ELF-1 (cell line): ENCODE data around the gene BIRC6.

Experiments
- DNase-seq: peaks from one replicate; pipeline ENCODE4 v3.0.0-alpha.2; 2016; ENCODE audit warnings: low read depth, low spot score

Gene BIRC6

DNA sequence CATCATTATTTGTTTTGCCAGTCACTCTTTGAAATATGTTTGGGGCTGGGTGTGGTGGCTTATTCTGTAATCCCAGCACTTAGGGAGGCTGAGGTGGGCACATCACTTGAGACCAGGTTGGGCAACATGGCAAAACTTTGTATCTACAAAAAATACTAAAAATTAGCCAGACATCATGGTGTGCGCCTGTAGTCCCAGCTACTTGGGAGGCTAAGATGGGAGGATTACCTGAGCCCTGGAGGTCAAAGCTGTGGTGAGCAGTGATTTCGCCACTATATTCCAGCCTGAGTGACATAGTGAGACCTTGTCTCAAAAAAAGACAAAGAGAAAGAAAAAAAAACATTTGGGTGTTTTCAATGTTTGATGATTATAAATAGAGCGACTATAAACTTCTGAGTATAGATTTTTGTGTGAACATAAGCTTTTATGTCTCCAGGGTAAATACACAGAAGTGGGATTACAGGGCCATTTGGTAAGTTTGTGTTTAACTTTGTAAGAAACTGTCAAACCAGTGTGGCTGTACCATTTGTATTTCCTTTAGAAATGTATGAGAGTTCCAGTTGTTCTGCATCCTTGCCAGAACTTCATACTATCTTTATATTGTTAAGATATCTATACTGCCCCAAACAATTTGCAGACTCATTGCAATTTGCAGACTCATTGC is 15.8 kb downstream of the BIRC6 start:
- DNase-seq = no peak

DNA sequence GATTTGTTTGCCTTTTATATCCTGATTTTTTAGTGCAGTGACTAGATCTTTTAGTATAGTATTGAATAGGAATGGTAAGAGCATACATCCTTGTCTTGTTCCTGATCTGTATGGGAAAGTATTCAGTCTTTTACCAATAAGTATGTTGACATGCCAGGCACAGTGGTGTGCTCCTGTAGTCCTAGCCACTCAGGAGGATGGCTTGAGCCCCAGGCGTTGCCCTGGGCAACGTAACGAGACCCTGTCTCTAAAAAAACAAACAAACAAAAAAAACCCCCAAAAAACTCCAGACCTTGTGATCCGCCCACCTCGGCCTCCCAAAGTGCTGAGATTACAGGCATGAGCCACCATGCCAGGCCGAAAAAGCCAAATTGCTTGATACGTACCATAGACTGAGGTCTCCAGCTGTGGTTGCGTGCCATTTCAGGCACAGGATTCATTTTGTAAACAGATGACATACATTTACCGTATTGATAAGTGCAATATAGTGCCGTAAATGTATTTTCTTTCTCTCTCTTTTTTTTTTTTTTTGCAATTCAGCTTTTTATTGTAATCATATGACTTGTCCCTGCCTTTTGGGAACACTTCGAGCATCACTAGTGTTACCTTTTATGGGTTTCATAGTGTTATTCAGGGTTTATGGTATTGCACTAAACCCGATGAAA is 18.5 kb downstream of the BIRC6 start:
- DNase-seq = peak; percentile 73

DNA sequence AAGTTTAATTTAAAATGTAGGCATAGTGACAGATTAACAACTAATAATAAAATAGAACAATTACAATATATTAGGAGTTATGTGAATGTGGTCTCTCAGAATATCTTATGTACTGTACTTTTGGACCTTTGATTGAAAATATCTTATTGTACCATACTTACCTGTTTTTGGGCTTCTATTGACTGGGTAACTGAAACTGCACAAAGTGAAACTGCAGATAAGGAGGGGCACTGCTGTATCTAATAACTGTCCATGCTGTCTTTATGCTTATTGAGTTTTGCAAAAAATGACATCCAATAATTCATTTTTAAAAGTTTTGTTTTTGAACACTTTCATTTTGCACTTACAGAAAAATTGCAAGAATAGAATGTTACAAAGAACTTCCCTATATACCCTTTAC is 19.9 kb downstream of the BIRC6 start:
- DNase-seq = no peak

DNA sequence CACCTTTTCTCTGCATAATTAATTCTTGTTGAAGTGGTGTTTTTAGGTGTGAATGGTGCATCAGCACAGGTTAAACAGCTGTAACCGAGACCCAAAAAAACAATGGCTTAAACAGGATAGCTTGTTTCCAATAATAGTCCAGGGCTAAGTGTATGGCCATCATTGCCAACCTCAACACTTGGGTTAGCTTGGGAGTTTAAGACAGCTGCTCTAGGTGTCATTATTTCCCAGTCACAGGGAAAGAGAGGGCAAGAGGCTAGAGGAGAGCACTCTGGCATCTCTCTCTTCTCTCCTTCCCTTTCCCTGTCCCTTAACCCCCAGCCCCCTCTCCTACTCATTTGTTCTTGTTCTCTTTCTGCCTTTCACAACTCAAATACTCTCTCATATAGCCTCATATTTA is 21.1 kb downstream of the BIRC6 start:
- DNase-seq = no peak

DNA sequence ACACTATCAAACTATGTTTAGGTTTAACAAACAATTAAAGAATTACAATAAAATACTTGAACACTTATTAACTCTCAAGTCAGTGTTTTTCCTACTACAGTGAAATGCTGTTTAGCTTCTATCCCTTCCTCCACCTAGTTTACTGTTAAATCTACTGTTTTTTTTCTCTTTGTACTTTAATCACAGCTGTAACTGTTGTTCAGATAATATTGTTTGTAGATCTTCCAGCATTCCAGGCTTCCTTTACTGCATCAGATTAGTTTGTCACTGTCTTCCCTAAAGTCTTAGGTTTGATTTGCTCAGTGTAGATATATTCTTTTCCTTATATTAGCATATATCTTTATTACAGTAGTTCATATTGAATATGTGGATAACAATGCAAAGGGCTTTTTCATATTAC is 22.5 kb downstream of the BIRC6 start:
- no peak for DNase-seq

DNA sequence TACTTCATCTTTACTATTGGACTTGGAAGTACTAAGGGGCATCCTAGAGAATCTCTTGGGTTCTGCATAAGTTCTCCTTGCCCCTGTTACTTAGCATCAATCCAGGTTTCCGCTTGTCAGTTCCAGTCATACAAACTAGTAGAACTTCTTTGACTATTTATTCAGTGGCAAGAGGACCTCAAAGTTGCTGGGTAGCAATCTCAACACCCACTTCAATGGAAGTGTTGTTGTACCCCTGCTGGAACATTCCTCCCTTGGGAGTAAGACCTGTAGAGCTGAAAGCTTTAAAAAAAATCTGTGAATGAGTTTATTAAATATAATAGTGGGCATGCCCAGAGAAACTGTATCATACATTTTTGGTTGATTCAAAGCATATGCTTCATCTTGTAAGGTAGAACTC is 27.0 kb downstream of the BIRC6 start:
- DNase-seq = no peak

DNA sequence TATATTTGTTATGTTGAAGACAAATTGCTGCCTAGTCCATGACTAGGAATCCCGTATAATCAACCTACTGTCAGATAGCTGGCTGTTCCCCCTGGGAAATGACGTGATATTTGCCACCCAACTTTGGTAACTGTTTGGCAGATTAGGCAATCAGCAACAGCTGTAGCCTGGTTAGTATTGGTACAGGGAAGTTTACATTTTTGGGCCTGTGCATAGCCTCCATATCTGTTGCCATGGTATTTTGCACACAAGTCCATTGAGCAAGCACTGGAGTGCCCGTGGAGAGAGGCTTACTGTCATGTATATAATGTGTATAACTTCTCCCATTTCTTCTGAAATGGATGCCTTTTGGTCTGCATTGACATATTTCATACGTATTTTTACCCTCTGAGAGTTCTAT is 27.7 kb downstream of the BIRC6 start:
- no peak for DNase-seq

DNA sequence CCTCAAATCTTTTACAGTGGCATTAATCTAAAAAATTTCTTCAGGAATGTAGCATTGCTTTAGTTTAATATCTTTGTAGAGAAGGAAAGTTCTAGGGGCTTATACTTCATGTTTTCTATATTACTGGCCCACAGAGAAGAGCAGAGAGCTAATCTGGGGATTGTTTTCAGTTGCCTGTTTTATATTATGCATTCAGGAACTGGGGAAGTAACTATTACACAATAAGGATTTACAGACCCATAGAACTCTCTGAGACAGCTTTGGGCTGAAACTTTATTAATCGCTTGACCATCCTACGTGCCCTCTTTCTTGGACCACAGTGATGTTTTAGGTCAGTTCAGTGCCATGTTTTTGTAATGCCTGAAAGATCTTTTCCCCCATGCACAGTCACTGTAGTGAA is 29.9 kb downstream of the BIRC6 start:
- no peak for DNase-seq

DNA sequence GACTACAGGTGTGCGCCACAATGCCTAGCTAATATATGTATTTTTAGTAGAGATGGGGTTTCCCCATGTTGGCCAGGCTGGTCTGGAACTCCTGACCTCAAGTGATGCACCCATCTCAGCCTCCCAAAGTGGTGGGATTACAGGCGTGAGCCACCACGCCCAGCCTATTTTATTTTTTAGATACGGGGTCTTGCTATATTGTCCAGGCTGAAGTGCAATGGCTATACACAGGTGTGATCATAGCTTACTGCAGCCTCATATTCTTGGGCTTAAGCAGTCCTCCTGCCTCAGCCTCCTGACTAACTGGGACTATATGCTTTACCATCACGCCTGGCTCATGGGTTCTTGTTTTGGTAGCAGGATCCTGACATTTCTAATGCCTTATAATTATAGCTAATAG is 42.4 kb downstream of the BIRC6 start:
- no peak for DNase-seq

DNA sequence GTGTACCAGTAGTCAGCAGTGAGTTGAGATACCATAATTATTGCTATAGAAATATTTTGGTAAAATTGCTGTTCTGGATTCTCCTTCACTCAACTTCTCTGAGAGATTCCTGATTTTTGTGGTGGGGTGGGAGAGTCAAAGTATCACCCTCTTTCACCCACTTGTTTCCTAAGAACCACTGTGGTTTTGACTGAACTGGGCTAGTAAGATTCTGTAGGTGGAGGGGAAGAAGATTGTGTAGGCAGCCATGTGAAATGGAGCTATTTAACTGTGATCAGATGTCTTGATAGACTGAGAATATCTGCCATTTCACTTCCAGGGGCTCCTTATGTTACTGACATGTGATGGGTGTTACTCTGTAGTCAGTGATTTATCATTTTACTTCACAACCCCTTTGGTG is 45.3 kb downstream of the BIRC6 start:
- DNase-seq = no peak

DNA sequence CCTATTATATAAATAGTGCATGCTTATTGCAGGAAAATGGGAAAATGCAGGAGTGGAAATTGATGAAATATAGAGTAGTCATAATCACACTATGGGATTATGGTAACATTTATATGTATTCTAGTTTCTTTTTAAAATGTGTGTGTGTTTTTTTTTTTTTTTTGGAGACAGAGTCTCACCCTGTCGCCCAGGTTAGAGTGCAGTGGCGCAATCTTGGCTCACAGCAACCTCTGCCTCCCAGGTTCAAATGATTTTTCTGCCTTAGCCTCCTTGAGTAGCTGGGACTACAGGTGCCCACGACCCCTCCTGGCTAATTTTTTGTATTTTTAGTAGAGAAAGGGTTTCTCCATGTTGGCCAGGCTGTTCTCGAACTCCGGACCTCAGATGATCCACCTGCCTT is 47.0 kb downstream of the BIRC6 start:
- DNase-seq = no peak

DNA sequence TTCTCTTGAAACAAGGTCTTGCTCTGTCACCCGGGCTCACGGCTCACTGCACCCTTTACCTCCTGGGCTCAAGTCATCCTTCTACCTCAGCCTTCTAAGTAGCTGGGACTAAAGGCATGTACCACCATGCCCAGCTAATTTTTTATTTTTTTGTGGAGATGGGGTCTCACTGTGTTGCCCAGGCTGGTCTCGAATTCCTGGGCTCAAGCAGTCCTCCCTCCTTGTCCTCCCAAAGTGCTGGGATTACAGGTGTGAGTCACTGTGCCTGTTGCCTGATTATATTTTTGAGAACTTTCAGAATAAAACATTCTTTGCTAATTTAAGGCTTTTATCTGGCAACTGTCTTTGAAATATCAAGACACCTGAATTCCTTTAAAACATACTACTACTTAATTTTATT is 47.9 kb downstream of the BIRC6 start:
- DNase-seq = no peak

DNA sequence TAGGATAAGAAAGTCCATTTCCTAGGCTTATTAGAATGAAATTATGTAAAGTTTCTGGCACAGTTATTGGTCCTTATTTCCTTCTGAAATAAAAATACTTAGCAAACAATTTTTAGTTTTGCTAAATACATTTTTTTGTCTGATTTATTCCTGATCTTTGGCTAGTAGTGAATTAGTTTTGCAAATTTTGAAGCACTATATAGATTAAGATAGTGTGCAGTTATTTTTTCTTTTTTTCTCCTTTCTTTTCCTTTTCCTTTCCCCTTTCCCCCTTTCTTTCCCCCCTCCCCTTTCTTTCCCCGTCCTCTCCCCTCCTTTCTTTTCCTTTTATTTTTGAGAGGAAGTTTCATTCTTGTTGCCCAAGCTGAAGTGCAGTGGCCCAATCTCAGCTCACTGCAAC is 59.7 kb downstream of the BIRC6 start:
- DNase-seq = no peak

DNA sequence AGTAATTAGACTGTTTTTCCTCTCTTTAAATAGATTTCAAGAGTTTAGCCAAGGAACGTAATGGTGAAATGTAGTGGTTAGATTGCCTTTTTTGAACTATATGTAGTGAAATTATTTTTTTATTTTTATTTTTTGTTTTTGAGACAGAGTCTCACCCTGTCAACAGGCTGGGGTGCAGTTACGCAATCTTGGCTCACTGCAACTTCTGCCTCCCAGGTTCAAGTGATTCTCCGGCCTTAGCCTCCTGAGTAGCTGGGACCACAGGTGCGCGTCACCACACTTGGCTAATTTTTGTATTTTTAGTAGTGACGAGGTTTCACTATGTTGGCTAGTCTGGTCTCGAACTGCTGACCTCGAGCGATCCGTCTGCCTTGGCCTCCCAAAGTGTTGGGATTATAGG is 60.8 kb downstream of the BIRC6 start:
- DNase-seq = no peak

DNA sequence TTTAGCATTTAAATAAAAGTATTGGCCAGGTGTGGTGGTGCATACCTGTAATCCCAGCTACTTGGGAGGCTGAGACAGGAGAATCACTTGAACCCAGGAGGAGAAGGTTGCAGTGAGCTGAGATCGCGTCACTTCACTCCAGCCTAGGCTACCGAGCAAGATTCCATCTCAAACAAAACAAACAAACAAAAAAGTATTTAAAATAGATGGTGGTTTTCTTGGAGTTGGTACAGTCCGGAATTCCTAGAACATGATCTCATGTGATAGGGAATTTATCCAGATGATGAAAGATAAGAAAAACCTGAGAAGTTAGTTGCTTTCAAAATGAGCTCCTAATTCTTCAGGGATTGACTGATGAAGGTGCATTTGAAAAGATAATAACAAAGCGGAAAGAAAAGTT is 62.0 kb downstream of the BIRC6 start:
- no peak for DNase-seq

DNA sequence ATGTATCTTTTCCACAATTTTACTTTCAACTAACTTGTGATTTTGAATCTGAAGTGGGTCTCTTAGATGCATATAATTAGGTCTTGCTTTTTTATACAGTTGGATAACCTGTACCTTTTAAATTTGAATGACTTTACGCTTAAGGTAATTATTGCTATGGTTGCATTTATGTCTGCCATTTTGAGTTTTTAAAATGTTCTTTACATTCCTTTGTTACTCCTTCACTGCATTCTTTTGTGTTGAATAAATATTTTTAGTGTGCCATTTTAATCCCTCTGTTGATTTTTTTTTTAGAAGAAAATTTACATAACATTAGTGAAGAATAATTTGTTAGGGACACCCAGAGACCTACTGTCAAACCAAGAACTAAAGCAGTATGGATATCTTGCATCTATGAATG is 65.3 kb downstream of the BIRC6 start:
- no peak for DNase-seq

DNA sequence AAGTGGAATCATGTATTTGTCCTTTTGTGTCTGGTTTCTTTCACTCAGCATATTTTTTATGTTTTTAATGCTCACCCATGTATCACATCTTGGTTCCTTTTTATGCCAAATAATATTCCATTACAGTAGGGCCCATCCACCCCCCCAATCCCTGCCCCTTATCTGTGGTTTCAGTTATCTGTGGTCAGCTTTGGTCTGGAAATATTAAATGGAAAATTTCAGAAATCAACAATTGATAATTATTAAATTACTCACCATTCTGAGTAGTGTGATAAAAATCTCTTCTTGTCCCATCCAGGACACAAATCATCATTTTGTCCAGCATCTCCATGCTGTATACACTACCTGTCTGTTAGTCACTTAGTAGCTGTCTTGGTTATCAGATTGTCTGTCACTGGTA is 66.7 kb downstream of the BIRC6 start:
- DNase-seq = no peak

DNA sequence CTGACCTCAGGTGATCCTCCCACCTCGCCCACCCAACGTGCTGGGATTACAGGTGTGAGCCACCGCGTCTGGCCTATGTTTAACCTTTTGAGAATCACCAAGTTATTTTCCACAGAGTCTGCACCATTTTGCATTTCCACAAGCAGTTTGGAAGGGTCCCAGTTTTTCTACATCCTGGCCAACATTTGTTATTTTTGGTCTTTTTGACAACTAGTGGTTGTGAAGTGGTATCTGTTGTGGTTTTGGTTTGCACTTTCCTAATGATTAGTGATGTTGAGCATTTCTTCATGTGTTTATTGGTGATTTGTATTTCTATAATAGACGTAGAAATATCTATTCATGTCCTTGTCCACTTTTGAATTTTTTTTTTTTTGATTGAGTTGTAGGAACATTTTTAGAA is 67.9 kb downstream of the BIRC6 start:
- no peak for DNase-seq

DNA sequence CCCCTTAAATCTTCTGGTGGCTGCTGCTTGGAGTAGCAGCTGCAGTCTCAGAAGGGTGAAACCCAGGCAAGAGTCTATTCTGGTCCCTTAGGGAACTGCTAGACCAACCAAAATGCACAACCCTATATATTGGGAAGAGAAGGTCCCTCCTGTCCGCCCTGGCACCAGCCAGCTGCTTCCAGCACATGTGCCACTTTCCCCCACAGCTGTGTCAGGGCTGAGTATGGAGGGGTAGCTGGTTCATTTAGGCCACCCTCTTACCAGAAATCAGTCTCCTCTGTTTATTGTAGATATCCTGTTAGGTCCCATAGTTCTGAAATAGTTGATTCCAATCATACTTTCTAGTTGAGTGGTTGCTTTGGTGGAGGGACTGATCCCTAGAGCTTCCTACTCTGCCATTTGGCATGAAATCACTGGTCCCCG is 68.9 kb downstream of the BIRC6 start:
- no peak for DNase-seq

DNA sequence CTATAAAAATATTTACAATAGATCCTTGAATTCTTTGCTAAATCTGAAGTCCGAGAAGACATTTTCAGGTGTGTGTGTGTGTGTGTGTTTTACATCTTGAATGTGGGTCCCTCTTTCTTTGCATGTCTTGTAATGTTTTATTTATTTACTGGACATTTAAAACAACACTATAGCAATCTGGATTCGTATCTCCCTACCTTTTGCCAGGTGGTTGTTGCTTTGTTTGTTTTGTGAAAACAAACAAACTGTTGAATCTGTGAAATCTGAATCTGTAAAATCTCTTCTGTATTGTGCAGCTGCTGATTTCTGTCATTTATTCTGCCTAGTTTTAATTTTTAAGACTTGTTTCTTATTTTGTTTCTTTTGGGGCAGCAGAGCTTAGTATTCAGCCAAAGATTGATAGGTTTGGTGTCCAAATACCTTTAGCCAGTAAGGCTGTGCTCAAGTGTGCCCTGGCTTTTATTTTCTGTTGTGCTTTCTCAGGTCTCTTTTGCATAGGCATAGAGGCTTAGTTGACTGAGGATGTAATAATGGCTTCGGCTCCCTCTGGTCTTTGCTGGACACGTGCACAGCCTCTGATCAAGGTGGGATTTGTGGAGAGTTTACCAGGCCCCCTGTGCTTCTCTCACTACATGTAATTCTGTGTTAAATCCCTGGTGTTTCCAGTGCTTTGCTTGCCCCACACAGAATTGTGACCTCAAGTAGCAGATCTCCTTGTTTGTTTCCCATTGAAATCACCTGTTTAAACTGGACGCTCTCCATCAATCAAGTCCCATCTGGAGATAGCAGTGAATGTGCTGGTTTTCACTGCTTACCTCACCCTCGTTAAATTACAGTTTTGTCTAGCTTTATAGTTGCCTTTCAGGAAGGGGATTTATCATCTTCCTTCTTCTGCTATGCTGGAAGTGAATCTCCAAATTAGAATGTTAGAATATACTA is 71.1 kb downstream of the BIRC6 start:
- DNase-seq = no peak

DNA sequence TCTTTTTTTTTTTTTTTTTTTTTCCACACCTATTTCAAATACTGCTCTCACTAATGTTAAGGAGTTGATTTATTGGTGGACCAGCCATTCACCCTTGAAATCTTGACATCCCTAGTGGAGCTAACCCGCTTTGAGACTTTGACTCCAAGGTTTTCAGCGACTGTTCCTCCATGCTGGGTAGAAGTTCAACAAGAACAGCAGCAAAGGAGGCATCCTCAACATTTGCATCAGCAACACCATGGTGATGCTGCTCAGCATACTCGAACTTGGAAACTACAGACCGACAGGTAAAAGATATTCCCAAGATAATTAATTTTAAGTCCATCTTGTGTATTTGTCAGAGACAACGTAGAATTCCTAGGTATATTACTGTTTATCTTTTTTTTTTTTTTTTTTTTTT is 74.0 kb downstream of the BIRC6 start:
- DNase-seq = no peak

DNA sequence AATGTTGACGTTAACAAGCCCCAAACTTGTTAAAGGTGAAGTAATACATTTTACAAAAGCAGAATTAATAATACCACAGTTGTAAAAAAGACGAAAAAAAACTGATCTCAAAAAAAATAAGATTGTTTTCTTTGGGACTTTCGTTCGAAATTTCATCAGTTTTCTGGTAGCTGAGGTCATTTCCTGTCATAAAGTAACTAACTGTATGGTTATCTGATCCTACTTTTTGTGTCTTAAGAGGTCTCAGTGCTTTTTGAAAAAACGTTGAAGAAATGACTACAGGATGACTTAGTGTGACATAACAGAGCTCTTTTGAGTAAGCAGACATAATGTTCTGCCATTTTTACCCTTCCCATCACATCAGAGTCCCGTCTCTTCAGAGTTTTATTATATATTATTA is 79.3 kb downstream of the BIRC6 start:
- no peak for DNase-seq

DNA sequence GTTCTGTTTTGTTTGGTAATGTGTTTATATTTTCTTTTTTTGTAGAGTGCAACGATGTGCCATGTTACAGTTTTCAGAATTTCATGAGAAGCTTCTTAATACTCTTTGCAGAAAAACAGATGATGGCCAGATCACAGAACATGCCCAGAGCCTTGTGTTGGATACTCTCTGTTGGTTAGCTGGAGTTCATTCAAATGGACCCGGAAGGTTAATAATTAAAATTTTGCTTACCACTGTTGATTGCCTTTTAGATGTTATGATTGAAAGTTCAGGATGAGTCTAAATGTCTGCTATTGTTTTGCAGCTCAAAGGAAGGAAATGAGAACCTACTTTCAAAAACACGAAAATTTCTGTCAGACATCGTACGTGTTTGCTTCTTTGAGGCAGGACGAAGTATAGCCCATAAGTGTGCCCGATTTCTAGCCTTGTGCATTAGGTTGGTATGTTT is 85.2 kb downstream of the BIRC6 start:
- no peak for DNase-seq
